Measurements from ENCODE around the gene BLOC1S4. TPM values are rescaled to one million over a fixed set of nuclear protein-coding genes. Genes with fewer than 3 reads are reported as not detected.
A peak's percentile ranks its signal among the peaks of the same experiment; 100 is the strongest.

The BLOC1S4 gene
- polyA plus RNA-seq, 1 experiment: 12.6 TPM

DNA sequence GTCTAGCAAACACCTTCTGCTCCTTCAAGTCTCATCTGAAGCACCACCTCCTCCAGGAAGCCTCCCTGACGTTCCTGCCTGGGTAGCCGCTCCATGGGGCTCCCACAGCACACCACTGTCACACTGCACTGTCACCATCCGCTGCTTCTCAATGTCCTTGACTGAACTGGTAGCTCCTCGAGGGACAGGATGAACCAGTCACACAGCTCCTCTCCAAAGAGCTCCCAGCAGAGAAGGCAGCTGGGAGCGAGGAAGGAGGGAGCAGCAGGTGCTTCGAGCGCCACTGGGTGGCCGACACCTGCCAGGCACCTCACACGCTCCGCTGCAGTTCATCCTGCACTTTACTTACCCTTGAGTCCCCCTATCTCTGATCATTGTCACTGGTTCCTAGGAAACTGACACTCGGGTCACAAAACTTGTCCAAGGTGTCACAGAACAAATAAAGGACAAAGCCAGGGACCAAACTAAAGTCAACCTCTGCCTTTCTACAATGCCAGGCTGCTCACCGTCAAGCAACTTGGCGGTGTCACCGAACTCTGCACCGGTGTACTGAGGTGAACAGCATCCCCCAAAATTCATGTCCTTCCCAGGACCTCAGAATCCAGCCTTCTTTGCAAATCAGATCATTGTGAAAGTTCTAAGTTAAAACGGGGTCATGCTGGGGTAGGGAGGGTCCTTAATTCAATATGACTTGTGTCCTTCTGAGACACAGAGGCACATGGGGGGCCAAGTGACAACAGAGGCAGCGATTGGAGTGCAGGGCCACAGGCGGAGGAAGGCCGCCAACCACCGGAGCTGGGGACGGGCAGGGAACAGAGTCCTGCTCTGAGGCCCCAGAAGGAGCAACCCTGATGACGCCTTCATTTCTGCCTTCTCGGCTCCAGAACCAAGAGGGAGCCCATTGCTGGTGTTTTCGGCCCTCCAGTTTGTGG is 27.8 kb upstream of the BLOC1S4 start:
- TF ChIP-seq, protein P1, sequence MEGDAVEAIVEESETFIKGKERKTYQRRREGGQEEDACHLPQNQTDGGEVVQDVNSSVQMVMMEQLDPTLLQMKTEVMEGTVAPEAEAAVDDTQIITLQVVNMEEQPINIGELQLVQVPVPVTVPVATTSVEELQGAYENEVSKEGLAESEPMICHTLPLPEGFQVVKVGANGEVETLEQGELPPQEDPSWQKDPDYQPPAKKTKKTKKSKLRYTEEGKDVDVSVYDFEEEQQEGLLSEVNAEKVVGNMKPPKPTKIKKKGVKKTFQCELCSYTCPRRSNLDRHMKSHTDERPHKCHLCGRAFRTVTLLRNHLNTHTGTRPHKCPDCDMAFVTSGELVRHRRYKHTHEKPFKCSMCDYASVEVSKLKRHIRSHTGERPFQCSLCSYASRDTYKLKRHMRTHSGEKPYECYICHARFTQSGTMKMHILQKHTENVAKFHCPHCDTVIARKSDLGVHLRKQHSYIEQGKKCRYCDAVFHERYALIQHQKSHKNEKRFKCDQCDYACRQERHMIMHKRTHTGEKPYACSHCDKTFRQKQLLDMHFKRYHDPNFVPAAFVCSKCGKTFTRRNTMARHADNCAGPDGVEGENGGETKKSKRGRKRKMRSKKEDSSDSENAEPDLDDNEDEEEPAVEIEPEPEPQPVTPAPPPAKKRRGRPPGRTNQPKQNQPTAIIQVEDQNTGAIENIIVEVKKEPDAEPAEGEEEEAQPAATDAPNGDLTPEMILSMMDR (IDR thresholded peaks at IDR 0.05; ENCODE audit: insufficient read depth, low read depth, low read length): no peak
- Histone ChIP-seq H3K27me3 (ENCODE audit: control insufficient read depth, insufficient read depth, low read length) (no peaks in the 10 kb centered on the region), H3K4me3 (ENCODE audit: low read depth, low read length) (no peak overlapping the region), H3K36me3 (ENCODE audit: control insufficient read depth, insufficient read depth, low read length) (no peaks in the 10 kb centered on the region)
- ChIA-PET POLR2A (no interaction called here), CTCF (interaction anchor here (1.3 to 1.5 kb wide), 2 partner anchors 24 to 29 kb away, joined by 3 read pairs; no protein-coding TSS in a partner anchor)
- no peak for DNase-seq (ENCODE audit: low read depth)

DNA sequence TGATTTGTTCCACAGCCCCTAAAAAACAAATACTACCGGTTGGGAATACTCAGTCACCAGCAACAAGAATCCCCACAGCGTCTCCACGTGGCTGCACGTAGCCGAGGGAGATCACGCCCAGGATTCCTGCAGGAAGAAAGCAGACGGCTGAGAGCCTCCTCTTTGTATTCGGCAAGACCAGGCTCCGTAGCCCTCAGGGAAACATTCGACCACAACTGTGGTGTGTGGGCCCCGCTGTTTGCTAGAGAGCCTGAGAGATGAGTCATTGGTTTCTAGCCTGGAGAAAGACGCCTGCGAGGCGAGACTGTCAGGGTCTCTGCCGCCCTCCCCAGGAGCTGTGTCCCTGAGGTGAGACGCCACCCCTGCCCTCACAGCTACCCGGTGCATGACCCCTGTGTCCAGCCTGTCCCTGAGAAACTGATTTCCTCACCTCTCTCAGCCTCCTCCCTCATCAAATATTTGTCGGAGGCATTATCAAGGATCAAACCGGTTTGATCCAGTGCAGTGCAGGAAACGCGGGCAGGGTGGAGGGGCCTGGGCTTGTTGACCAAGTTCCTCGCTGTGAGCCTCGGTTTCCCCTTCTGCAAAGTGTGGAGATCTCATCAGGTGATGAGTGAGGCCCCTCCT is 27.0 kb upstream of the BLOC1S4 start:
- peak; percentile 68 for DNase-seq (ENCODE audit: low read depth)
- H3K4me3 ChIP-seq (ENCODE audit: low read depth, low read length): no peak overlapping the region
- POLR2A ChIA-PET: no interaction called here
- TF ChIP-seq, protein P1 (IDR thresholded peaks at IDR 0.05; ENCODE audit: insufficient read depth, low read depth, low read length): no peak; the same call in 1 of the 2 replicates
- no peaks in the 10 kb centered on the region for H3K36me3 ChIP-seq (ENCODE audit: control insufficient read depth, insufficient read depth, low read length)
- CTCF ChIA-PET: interaction anchor here (1.5 kb wide), 1 partner anchor 28 kb away, joined by 3 read pairs; no protein-coding TSS in a partner anchor
- H3K27me3 ChIP-seq (ENCODE audit: control insufficient read depth, insufficient read depth, low read length): no peaks in the 10 kb centered on the region

DNA sequence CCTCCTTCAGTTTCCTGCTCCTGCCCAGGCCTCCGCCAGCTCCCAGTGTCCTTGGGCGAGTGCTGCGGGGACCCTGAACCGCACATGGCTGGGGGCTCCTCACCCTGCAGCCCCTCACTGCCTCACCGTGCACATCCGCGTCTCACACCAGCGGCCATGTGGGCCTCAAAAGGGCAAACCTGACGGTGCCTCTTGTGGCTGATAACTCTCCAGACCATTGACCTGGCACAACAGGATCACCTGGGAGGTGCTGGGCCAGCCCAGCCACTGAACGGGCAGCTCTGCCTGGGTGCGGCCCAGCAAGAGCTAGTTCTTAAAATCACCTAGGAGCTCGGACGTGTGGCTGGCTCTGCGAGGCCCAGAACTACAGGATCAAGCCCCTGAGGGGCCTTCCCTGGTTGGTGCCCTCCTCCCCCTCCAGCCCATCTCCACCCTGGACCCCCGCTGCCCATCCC is 26.4 kb upstream of the BLOC1S4 start:
- TF ChIP-seq, protein P1 (IDR thresholded peaks at IDR 0.05; ENCODE audit: insufficient read depth, low read depth, low read length): no peak
- Histone ChIP-seq H3K27me3 (ENCODE audit: control insufficient read depth, insufficient read depth, low read length) (no peaks in the 10 kb centered on the region), H3K36me3 (ENCODE audit: control insufficient read depth, insufficient read depth, low read length) (no peaks in the 10 kb centered on the region), H3K4me3 (ENCODE audit: low read depth, low read length) (no peak overlapping the region)
- ChIA-PET CTCF (interaction anchor here (1.5 kb wide), 1 partner anchor 27 kb away, joined by 3 read pairs; no protein-coding TSS in a partner anchor), POLR2A (no interaction called here)
- no peak for DNase-seq (ENCODE audit: low read depth)

DNA sequence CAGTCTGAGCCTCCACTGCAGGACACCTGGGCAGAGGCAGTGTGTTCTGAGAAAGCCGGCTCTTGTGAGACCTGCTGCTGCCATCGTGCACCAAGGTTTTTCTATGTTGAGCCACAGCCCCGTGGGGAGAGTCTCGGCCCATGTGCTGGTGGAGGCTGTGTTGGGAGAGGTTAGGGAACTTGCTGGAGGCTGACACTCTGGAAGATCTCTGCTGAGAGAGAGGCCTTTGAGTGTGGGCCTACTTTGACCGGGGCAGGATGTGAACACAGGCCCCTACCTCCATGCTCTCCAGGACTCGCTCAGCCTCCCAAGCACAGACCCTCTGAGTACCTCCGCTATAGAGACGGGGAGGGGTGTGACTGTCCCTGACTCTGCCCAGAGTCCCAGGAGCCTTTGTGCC is 23.6 kb upstream of the BLOC1S4 start:
- CTCF ChIA-PET: no interaction called here
- TF ChIP-seq, protein P1 (IDR thresholded peaks at IDR 0.05; ENCODE audit: insufficient read depth, low read depth, low read length): no peak
- POLR2A ChIA-PET: no interaction called here
- Histone ChIP-seq H3K27me3 (ENCODE audit: control insufficient read depth, insufficient read depth, low read length) (no peaks in the 10 kb centered on the region), H3K36me3 (ENCODE audit: control insufficient read depth, insufficient read depth, low read length) (no peaks in the 10 kb centered on the region; the same call in 1 of the 2 replicates), H3K4me3 (ENCODE audit: low read depth, low read length) (no peak overlapping the region)
- no peak for DNase-seq (ENCODE audit: low read depth)

DNA sequence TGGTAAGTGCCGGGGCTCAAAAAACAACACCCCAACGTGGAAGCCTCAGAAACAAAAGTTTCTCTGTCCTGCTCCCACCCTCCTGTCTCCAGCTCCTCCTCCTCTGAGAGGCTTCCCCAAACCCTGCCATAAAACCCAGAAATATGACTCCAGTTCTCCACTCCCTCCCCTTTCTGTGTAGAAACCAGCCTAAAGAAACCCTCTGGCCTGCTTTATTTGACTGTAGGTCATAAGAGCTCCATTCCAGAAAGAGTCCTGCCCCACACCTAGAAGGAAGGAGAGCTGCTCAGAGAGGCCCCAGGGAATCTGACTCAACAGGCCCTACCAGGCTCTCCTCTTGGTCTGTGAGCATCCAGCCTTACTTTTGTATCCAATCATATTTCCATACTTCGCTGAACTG is 23.2 kb upstream of the BLOC1S4 start:
- Histone ChIP-seq H3K36me3 (ENCODE audit: control insufficient read depth, insufficient read depth, low read length) (no peaks in the 10 kb centered on the region; the same call in 1 of the 2 replicates), H3K27me3 (ENCODE audit: control insufficient read depth, insufficient read depth, low read length) (no peaks in the 10 kb centered on the region), H3K4me3 (ENCODE audit: low read depth, low read length) (no peak overlapping the region)
- TF ChIP-seq, protein P1 (IDR thresholded peaks at IDR 0.05; ENCODE audit: insufficient read depth, low read depth, low read length): no peak
- CTCF ChIA-PET: no interaction called here
- no peak for DNase-seq (ENCODE audit: low read depth)
- POLR2A ChIA-PET: no interaction called here
